ENCODE results near the gene LRCOL1.

LRCOL1 gene

GRCh38 chr12:132641811-132642650, 31.6 kb upstream of the LRCOL1 start:
- no peak for DNase-seq (ENCODE audit: low spot score)
- H3K4me3 ChIP-seq, result no peak overlapping the region

DNA sequence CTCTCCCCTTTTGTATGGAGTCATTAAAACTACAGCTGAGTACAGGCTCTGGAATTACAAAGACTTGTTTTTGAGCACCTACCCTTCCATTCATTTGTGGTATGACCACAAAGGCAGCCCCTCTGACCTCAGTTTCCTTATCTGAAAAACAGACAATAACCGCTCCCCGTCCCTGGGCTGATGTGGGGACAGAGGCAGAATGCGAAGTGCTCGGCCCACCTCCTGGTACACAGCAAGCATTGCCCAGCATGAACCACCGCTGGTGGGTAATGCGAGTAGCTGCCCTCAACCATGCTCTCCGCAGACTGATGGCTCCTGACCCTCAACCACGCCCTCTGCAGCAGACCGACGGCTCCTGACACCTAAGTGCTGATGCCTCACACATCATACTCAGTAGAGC, 30.6 kb upstream of the LRCOL1 start:
- no peak overlapping the region for H3K4me3 ChIP-seq
- TF ChIP-seq, protein P1, sequence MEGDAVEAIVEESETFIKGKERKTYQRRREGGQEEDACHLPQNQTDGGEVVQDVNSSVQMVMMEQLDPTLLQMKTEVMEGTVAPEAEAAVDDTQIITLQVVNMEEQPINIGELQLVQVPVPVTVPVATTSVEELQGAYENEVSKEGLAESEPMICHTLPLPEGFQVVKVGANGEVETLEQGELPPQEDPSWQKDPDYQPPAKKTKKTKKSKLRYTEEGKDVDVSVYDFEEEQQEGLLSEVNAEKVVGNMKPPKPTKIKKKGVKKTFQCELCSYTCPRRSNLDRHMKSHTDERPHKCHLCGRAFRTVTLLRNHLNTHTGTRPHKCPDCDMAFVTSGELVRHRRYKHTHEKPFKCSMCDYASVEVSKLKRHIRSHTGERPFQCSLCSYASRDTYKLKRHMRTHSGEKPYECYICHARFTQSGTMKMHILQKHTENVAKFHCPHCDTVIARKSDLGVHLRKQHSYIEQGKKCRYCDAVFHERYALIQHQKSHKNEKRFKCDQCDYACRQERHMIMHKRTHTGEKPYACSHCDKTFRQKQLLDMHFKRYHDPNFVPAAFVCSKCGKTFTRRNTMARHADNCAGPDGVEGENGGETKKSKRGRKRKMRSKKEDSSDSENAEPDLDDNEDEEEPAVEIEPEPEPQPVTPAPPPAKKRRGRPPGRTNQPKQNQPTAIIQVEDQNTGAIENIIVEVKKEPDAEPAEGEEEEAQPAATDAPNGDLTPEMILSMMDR (IDR thresholded peaks at IDR 0.05), result no peak
- no peak overlapping the region for H3K27ac ChIP-seq
- no peak for DNase-seq (ENCODE audit: low spot score)

More at GRCh38 chr12:132641811-132642650, 31.6 kb upstream of the LRCOL1 start:
- H3K27ac ChIP-seq, result no peak overlapping the region
- TF ChIP-seq, protein P1 (IDR thresholded peaks at IDR 0.05), result no peak

DNA sequence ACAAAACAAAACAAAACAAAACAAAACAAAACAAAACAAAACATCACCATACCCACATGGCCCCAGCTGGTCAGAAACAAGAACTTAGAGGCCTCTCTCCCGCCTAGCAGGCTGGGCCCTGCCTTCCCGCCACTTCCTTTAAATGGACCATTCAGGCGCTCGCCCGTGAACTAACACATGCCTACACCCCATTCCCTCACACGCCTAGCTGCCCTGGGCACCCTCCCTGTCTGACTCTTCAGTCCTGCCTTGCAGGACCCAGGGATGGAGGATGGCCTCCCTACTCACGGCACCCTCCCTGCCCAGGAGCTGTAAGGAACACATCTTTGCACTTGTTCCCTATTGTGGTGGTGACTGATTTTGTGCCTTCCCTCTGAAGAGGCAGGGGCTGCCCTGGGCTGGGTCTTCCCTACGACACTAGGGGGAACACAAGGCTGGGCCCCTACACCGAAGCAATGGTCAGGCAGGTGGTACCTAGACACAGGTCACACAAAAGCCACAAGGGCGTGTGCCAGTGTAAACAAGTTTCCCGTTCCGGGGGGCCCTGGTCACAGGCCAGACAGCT, 29.7 kb upstream of the LRCOL1 start:
- H3K4me3 ChIP-seq, result no peak overlapping the region
- DNase-seq (ENCODE audit: low spot score), result no peak
- TF ChIP-seq, protein P1 (IDR thresholded peaks at IDR 0.05), result no peak
- no peak overlapping the region for H3K27ac ChIP-seq

GRCh38 chr12:132638541-132639408, 28.4 kb upstream of the LRCOL1 start:
- TF ChIP-seq, protein P1 (IDR thresholded peaks at IDR 0.05), result peak; percentile 24
- no peak for DNase-seq (ENCODE audit: low spot score)

GRCh38 chr12:132637811-132638210, 27.4 kb upstream of the LRCOL1 start:
- no peak overlapping the region for H3K27ac ChIP-seq
- no peak overlapping the region for H3K4me3 ChIP-seq
- TF ChIP-seq, protein P1 (IDR thresholded peaks at IDR 0.05), result no peak
- DNase-seq (ENCODE audit: low spot score), result no peak

More at GRCh38 chr12:132638541-132639408, 28.4 kb upstream of the LRCOL1 start:
- no peak overlapping the region for H3K27ac ChIP-seq
- no peak overlapping the region for H3K4me3 ChIP-seq

DNA sequence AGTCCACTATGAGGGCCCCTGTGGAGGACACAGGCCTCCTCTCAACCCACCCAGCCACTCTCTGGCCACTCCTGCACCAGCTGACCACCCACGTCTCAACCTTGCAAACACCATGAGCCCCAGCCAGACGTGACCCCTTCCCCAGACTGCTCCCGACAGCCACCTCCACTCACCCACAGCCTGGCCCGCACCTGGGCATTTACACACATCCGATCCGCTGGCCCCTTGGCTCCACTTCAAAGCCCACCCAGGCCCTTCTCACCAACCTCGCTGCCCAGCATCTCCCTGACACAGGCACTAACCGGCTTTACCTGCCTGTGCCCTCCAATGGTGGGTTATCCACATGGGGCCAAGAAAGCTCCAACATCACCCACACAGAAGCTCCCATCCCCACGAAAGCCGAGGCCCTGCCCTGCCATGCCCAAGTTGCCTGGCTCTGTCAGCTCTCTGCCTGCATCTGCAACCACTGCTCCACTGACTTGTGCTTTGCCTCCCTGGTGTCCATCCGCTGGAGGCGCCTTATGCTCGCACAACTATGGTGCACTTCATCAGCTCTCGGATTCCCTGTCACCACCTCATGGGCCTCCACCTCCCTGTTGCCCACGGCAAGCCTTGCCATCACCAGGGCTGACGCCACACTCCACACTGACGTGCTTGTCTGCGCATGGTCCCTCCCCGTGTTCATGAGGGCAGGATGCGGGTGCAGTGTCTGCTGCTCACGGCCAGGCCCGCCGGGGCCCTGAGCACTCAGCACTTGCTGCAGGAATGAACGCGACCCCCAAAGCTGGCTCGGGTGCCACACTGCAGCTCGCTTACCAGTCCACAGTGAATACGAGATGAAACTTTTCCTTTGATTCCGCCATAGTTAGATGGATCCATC, 24.9 kb upstream of the LRCOL1 start:
- TF ChIP-seq, protein P1 (IDR thresholded peaks at IDR 0.05), result no peak
- Histone ChIP-seq H3K4me3 (no peak overlapping the region), H3K27ac (no peak overlapping the region)
- DNase-seq (ENCODE audit: low spot score), result no peak
